NK-92 treated with Interleukin-12 subunit alpha and Interleukin-12 subunit beta, amount 100 ng/mL, for 24 hours (cell line): ENCODE results near the gene XYLB.

ENCODE experiments used
- DNase-seq: peaks from one replicate; lab custom pipeline; 2025; lab: John Stamatoyannopoulos, UW

The XYLB gene

GRCh38 chr3:38364721-38365400 is 18.3 kb downstream of the XYLB start:
- DNase-seq = no peak

GRCh38 chr3:38365469-38366062 is 19.0 kb downstream of the XYLB start:
- DNase-seq = no peak

DNA sequence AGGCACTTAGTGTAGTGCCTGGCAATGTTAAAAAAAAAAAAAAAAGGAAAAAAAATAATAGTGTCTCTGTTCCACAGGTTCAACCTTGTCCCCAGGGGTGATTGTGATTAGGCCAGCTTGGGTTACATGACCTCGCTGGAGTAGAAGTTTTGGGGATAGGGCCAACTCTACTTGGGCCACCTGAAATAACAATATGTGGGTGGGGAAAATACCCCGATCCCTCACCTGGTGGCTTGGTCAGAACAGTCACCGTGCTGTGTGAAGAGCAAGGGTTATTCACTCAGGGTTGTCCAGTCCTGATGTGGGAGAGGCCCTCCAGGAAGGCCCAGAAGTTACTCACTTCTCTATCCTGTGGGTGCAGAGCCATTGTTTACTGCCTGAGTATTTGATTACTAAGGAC is 19.5 kb downstream of the XYLB start:
- DNase-seq = no peak

- no peak for DNase-seq
These were observed 21.2 kb downstream of the XYLB start for GRCh38 chr3:38367779-38368178.

DNA sequence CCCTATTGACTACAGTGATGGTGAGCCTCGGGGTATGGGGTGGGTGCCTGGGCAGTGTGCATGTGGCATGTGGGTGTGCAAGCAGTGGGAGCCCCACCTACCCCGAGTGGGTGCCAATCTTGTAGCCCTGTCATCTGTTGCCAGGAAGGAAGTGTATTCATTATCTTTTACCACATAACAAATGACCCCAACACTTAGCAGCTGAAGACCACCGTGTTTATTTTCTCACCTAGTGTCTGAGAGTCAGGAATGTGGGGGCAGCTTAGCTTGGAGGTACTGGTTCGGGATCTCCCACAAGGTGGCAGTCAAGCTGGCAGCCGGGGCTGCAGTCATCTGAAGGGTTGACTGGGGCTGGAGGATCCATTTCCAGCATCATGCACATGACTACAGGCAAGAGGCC is 21.7 kb downstream of the XYLB start:
- DNase-seq = no peak

DNA sequence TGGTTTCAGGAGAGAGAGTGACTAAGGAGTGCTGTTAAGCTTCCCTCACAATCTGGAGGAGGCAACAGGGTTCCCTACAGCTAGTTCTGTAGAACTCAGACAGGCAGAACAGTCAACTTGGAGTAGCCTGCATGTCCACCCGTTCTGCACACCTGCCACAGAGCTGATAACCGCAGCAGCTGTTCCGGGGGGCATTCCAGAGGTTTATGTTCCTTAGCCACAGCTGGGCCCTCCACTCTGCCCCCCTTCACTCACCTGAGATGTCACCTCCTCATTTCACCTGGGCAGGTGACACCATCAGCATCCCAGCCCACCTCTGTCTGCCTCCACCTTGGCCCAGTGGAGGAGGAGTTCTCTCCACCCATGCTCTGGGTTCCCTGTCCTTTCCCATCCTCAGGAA is 22.6 kb downstream of the XYLB start:
- DNase-seq = no peak

- no peak for DNase-seq
These were observed 23.6 kb downstream of the XYLB start for GRCh38 chr3:38370149-38370548.

DNA sequence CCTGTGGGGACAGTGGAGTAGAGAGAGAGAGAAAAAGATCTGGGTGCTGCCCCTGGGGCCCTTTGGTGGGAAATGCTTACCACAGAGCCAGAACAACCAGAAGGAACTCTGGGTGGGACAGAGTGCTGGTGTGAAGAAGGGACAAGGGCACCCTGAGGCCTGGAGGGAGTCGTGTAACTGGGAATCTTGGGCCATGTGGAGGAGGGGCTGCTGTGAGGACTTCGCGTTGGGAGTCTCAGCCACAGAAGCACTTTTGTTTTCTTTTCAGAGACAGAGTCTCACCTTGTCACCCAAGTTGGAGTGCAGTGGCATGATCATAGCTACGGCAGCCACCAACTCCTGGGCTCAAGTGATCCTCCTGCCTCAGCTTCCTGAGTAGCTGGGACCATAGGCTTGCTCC is 24.3 kb downstream of the XYLB start:
- DNase-seq = no peak

DNA sequence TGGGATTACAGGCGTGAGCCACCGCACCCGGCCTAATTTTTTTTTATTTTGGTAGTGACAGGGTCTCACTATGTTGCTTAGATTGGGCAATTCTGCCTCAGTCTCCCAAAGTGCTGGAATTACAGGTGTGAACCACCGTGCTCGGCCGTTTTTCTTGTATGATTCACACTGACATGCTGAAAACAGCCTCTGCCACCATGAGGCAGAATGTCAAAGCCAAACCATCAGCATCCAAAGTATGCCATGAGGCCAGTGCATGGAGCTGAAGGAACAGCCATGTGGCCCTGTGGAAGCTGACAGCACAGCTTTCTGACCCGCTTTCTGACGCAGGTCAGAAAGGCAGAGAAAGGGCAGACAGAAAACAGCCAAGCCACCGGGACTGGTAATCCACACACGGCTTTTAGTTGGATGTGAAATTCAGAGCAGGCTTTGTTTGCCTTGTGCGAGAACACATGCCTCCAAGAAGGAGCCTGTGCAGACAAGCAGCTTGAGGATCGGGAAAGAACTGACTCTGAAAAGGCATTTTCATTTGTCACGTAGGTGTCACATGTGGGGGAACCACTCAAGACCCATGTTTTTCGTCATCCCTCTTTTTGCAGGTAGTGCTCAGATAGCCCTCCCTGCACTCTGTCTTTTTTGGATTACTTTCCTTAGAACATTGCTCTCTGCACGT is 25.1 kb downstream of the XYLB start:
- no peak for DNase-seq

DNA sequence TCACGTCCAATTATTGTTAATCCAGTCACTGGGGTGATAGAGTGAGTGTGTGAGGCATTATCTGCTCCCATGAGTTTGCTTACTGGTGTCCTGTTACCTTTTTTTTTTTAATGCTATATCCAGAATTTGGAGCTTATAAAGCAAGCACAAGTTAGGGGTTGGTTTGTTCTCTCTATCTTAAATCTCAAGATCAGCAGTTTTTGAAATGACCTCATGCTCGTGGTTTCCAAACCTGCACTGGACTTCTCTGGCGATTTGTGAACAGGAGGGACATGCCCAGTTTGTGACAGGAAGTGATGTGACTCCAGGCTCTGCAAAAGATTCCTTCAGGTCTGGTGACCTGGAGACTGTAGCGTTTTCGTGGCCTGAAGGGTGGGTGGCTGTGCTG is 25.6 kb downstream of the XYLB start:
- DNase-seq = no peak

DNA sequence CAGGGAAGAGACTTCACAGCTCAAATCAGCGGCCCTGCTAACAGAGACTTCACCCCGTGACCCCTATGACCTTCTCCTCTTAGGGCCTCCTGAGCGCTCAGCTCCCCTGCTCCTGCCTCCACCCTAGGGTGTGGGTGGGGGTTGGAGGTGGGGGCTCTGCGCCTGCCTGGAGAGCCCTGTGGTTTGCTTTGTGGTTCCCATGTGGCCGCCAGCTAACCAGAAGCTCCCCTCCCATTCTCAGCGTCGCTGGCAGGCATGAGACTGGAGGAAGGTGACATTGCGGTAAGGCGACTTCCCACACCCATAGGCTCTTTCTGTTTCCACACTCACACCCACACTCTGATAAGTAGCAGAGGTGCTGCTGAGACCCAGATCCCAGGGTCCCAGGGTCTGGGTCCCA is 27.6 kb downstream of the XYLB start:
- DNase-seq = peak; percentile 13

DNA sequence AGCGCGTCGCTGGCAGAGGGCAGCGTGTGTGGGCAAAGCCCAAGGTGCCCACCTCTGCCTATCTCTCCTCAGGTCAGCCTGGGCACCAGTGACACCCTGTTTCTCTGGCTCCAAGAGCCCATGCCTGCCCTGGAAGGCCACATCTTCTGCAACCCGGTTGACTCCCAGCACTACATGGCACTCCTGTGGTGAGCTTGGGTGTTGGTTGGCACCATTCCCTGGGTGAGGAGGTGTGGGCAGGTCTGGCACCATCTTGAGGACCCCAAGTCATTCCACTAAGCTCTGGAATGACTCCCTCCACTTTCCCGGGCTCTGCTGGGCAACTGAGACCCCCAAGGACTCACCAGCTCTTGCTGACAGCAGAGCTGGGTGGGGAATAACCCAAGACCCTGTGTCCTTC is 28.5 kb downstream of the XYLB start:
- DNase-seq = no peak

- no peak for DNase-seq
These were observed 29.0 kb downstream of the XYLB start for GRCh38 chr3:38375488-38376097.

GRCh38 chr3:38376098-38376816 is 29.7 kb downstream of the XYLB start:
- no peak for DNase-seq

DNA sequence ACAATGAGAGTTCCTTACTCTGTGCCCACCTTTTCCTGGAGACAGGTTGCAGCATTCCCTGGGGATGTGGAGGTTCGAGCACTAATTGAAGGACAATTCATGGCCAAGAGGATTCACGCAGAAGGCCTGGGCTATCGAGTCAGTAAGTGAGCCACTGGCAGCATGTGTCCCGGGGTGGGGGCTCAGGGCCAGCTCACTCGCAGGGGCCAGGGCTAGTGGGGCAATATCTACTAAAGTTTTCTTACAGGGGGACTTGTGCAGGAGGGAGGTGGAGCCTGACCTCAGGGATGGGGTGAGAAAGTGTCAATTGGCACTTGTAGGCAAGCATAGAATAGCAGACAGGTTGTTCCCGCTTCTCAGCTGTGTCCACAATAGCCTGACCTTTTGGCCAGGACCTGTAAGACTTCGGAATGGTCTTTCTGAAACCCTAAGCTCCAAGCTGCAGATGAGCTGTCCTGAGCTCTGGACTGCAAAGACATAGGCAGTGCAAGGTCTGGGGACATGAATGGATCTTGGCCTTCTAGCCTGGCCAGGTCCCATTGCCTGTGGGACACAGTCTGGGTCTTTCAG is 32.7 kb downstream of the XYLB start:
- no peak for DNase-seq

DNA sequence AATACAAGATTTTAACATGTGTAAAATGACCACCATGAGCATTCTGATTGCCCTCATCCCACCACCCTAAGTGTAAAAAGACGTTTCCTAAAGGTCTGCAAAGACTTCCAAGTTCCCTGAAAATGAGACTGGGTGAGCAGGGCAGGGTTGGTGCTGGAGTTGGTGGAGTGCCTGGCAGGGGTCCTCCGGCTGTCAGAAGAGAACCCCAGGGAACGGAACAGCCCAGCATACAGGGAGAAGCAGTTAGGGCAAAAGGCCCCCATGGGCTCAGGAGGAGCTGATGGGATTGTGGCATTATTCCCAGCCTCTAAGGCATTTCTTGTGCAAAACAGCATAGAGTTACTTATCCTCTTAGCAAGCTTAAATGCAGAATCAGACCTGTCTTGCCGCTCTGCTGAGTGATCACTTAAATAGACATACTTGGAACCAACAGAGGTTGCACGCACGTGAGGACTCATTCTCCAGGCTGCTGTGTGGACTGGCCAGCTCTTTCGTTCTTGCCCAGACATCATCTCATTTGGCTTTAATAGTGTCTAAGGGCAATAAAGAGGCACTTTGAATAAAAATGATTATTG is 36.0 kb downstream of the XYLB start:
- no peak for DNase-seq

DNA sequence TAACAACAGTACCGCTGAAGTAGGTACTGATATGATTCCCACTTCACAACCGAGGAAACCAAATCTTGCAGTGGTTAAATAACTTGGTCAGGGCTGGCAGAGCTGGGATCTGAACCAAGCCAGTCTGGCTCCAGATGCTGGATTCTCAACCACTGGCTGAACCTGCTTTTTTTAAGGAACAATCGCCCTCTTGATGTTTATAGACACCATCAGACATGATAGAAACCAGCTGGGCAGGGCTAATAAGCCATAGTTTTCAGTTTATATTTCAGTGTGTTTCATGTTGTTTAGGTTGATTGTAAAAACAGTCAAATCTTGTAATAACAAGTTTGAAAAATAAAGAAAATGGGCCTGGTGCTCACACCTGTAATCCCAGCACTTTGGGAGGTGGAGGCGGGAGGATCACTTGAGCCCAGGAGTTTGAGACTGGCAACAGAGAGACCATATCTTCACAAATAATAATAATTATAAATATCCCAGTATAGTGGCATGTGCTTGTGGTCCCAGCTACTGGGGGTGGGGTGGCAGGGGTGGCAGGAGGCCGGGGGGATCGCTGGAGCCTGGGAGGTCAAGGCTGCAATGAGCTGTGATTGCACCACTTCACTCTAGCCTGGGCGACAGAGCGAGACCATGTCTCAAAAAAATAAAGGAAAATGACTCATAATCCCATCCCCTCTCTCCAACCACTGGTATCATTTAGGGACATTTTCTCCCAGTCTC is 36.7 kb downstream of the XYLB start:
- no peak for DNase-seq

- DNase-seq = no peak
These were observed 40.6 kb downstream of the XYLB start for GRCh38 chr3:38386992-38387750.

- DNase-seq = no peak
These were observed 41.3 kb downstream of the XYLB start for GRCh38 chr3:38387862-38388261.

GRCh38 chr3:38392604-38393163 is 46.1 kb downstream of the XYLB start:
- no peak for DNase-seq
